SK-N-MC (cell line): ENCODE measurements around the gene FURIN.

ENCODE experiments used
- DNase-seq: peaks from one replicate; pipeline ENCODE4 v3.0.0-alpha.2; 2011; ENCODE audit warnings: low read depth, low spot score
- H3K27ac ChIP-seq: fragments of 200-600 bp; sonication (generic); 2 replicates; pipeline ENCODE4 v1.5.1; 2016; ENCODE audit warnings: mixed run types
- H3K36me3 ChIP-seq: fragments of 200-600 bp; sonication (generic); 2 replicates; pipeline ENCODE4 v1.6.1; 2017; ENCODE audit warnings: antibody characterized with exemption, low read length, mixed read lengths; ENCODE audit not compliant: insufficient read depth
- H3K4me3 ChIP-seq: fragments of 200-600 bp; sonication (generic); 2 replicates; pipeline ENCODE4 v1.5.1; 2016
- H3K9ac ChIP-seq: fragments of 200-600 bp; sonication (generic); 2 replicates; pipeline ENCODE4 v1.8.0; 2017; ENCODE audit warnings: mixed run types, mixed read lengths; ENCODE audit not compliant: insufficient read length
- H3K9me3 ChIP-seq: fragments of 200-600 bp; sonication (generic); 2 replicates; pipeline ENCODE4 v1.6.1; 2017; ENCODE audit warnings: low read depth, mild to moderate bottlenecking, antibody characterized with exemption, low read length, moderate library complexity, mixed read lengths
- EZH2 ChIP-seq: fragments of 200-600 bp; sonication (generic); IDR thresholded peaks from one replicate; pipeline ENCODE4 v1.6.1; 2017; ENCODE audit warnings: antibody characterized with exemption
- FOXP2 ChIP-seq: optimal IDR thresholded peaks from 2 replicates; pipeline ENCODE3; 2011; ENCODE audit warnings: mild to moderate bottlenecking, moderate library complexity; ENCODE audit not compliant: insufficient read depth; ENCODE audit errors: extremely low read length, control extremely low read depth
- POLR2AphosphoS5 ChIP-seq: IDR thresholded peaks from 2 replicates; pipeline ENCODE4 v1.6.1; 2012; ENCODE audit warnings: mild to moderate bottlenecking, low read depth, low read length, borderline replicate concordance

The FURIN gene

DNA sequence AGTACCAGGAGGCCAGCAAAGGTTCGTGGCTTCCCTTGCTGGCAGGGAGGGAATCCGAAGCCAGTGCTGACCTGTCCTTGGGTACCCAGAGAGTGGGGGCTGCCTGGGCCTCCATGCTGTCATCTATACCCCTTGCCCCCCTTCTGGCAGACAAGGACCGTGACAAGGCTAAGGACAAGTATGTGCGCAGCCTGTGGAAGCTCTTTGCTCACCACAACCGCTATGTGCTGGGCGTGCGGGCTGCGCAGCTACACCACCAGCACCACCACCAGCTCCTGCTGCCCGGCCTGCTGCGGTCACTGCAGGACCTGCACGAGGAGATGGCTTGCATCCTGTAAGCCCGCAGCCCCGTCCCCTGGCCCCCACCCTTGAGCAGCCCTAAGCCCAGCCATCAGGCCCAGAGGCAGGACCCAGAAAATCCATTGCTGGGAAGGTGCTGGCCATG is 18.7 kb downstream of the FURIN start:
- Histone ChIP-seq H3K27ac (no peak overlapping the region), H3K9me3 (no peaks in the 10 kb centered on the region), H3K4me3 (no peak overlapping the region), H3K36me3 (no peaks in the 10 kb centered on the region), H3K9ac (no peak overlapping the region)
- DNase-seq: no peak
- no peak for TF ChIP-seq EZH2
- no peak for TF ChIP-seq POLR2AphosphoS5
- no peak for TF ChIP-seq FOXP2

GRCh38 chr15:90889313-90889730 is 20.9 kb downstream of the FURIN start:
- Histone ChIP-seq H3K27ac (no peak overlapping the region), H3K36me3 (no peaks in the 10 kb centered on the region), H3K9me3 (no peaks in the 10 kb centered on the region), H3K9ac (no peak overlapping the region), H3K4me3 (no peak overlapping the region)
- no peak for DNase-seq
- TF ChIP-seq FOXP2 (no peak), POLR2AphosphoS5 (no peak), EZH2 (no peak)

DNA sequence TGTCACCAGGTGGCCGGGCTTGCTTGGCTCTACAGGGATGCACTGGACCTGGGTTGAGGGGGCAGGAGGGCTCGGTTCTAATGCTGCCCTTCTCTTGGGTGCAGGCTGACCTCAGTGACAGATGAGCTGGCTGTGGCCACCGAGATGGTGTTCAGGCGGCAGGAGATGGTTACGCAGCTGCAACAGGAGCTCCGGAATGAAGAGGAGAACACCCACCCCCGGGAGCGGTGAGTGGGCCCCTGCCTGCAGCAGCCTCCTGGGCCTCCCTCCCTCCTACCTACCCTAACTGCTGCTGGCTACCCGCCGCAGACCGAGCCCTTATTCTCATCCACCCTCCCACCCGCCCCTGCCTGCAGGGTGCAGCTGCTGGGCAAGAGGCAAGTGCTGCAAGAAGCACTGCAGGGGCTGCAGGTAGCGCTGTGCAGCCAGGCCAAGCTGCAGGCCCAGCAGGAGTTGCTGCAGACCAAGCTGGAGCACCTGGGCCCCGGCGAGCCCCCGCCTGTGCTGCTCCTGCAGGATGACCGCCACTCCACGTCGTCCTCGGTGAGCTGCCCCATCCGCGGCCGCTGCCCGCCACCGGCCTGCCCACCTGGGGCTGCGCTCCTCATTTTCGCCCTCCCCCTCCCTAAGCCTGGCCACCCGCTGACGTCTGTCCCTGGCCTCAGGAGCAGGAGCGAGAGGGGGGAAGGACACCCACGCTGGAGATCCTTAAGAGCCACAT is 21.5 kb downstream of the FURIN start:
- DNase-seq: no peak
- Histone ChIP-seq H3K9ac (no peak overlapping the region), H3K27ac (no peak overlapping the region), H3K36me3 (no peaks in the 10 kb centered on the region), H3K4me3 (no peak overlapping the region), H3K9me3 (no peaks in the 10 kb centered on the region)
- TF ChIP-seq EZH2: no peak
- no peak for TF ChIP-seq FOXP2
- TF ChIP-seq POLR2AphosphoS5: no peak

GRCh38 chr15:90890839-90891238 is 22.5 kb downstream of the FURIN start:
- Histone ChIP-seq H3K27ac (no peak overlapping the region), H3K36me3 (no peaks in the 10 kb centered on the region), H3K4me3 (no peak overlapping the region), H3K9ac (no peak overlapping the region), H3K9me3 (no peaks in the 10 kb centered on the region)
- TF ChIP-seq EZH2: no peak
- no peak for TF ChIP-seq FOXP2
- TF ChIP-seq POLR2AphosphoS5: no peak
- no peak for DNase-seq

- H3K4me3 ChIP-seq: no peak overlapping the region
- no peak overlapping the region for H3K9ac ChIP-seq
- no peak for TF ChIP-seq POLR2AphosphoS5
- no peak for TF ChIP-seq FOXP2
- no peak overlapping the region for H3K27ac ChIP-seq
- no peaks in the 10 kb centered on the region for H3K9me3 ChIP-seq
- H3K36me3 ChIP-seq: no peaks in the 10 kb centered on the region
- no peak for DNase-seq
Measured at GRCh38 chr15:90891346-90891949, 23.1 kb downstream of the FURIN start.

GRCh38 chr15:90892023-90892422 is 23.6 kb downstream of the FURIN start:
- H3K36me3 ChIP-seq: no peaks in the 10 kb centered on the region
- DNase-seq: no peak
- H3K9ac ChIP-seq: no peak overlapping the region
- no peak overlapping the region for H3K27ac ChIP-seq
- H3K4me3 ChIP-seq: no peak overlapping the region
- no peaks in the 10 kb centered on the region for H3K9me3 ChIP-seq
- TF ChIP-seq EZH2: no peak
- no peak for TF ChIP-seq FOXP2
- no peak for TF ChIP-seq POLR2AphosphoS5

DNA sequence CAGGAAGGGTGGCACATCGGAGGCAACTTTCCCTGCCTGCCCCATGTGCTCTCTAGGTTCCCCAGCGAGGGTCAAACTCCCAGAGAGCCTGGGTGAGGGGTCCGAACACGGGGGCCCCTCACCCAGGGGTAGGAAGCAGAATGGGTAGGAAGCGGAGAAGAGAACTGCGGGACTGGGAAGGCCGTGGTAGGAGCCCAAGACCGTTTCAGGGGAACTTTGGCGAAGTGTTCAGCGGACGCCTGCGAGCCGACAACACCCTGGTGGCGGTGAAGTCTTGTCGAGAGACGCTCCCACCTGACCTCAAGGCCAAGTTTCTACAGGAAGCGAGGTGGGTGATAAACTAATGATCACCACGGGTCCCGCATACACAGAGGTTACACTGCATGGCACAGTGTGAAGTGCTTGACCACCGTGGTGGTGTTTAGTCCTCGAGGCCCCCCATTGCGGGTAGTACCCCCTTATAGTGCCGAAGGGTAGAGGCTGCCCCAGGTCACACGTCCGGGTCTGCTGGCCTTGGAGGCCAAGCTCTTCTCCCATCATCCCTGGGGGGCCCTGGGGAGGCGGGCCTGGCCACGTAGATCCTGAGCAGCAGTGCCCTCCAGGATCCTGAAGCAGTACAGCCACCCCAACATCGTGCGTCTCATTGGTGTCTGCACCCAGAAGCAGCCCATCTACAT is 24.2 kb downstream of the FURIN start:
- Histone ChIP-seq H3K27ac (no peak overlapping the region), H3K9ac (no peak overlapping the region), H3K9me3 (no peaks in the 10 kb centered on the region), H3K4me3 (no peak overlapping the region), H3K36me3 (no peaks in the 10 kb centered on the region)
- TF ChIP-seq EZH2: no peak
- TF ChIP-seq POLR2AphosphoS5: no peak
- no peak for TF ChIP-seq FOXP2
- DNase-seq: no peak
